Fibroblast of the aortic adventitia (primary cell): ENCODE data around the gene PGK1. TPM values are rescaled to one million over a fixed set of nuclear protein-coding genes. Genes with fewer than 3 reads are reported as not detected.
"Not testable (repeated sequence)": the region's sequence is repeated elsewhere in the genome, so short reads cannot be mapped to it uniquely, and the experiment has no call there.

Experiments used
- DNase-seq: peaks from one replicate; pipeline ENCODE4 v3.0.0-alpha.2; 2010; ENCODE audit warnings: low read depth
- H3K4me3 ChIP-seq: 2 replicates; pipeline ENCODE4 v1.5.1; 2011; ENCODE audit warnings: low read depth, mild to moderate bottlenecking, control low read depth, low read length, moderate library complexity
- total RNA-seq: library from RNA; depleted of rRNA; stranded (reverse); fragments of >200 nt; gene quantifications from 2 replicates; pipeline ENCODE4 v1.2.3, GENCODE V29; 2012; ENCODE audit warnings: low replicate concordance
- TF ChIP-seq, protein P1 (sequence below): IDR thresholded peaks from 2 replicates; pipeline ENCODE4 v1.5.1; 2011; ENCODE audit warnings: mild to moderate bottlenecking, low read length, control low read depth, inconsistent platforms; ENCODE audit not compliant: insufficient read depth

The PGK1 gene
- total RNA-seq, 1 donor: 222 TPM

DNA sequence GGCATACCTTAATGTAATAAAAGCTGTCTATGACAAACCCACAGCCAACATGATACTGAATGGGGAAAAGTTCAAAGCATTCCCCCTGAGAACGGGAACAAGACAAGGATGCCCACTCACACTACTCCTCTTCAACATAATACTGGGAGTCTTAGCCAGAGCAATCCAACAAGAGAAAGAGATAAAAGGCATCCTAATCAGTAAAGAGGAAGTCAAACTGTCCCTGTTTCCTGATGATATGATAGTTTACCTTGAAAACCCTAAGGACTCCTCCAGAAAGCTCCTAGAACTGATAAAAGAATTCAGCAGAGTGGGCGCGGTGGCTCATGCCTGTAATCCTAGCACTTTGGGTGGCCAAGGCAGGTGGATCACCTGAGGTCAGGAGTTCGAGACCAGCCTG is 59.1 kb downstream of the PGK1 start:
- H3K4me3 ChIP-seq, DNase-seq: not testable (repeated sequence)

DNA sequence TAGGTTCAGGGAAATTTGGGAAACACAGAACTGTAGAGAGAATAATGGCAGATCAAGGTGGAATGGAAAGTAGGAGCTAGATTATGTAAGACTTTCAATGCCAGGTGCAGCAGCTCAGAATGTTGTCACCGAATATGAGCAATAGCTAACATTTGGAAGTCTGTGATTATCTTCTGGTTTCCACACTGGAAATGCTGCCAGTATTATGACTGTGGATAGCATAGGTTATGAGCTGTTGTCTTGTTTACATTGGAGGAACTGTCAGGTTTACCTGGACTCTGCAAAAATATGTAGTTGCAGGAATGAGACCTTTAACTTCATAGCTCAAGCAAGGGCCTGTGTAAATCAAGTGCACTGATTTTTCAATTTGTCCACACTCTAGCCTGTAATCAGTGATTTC is 61.4 kb downstream of the PGK1 start:
- TF ChIP-seq, protein P1, sequence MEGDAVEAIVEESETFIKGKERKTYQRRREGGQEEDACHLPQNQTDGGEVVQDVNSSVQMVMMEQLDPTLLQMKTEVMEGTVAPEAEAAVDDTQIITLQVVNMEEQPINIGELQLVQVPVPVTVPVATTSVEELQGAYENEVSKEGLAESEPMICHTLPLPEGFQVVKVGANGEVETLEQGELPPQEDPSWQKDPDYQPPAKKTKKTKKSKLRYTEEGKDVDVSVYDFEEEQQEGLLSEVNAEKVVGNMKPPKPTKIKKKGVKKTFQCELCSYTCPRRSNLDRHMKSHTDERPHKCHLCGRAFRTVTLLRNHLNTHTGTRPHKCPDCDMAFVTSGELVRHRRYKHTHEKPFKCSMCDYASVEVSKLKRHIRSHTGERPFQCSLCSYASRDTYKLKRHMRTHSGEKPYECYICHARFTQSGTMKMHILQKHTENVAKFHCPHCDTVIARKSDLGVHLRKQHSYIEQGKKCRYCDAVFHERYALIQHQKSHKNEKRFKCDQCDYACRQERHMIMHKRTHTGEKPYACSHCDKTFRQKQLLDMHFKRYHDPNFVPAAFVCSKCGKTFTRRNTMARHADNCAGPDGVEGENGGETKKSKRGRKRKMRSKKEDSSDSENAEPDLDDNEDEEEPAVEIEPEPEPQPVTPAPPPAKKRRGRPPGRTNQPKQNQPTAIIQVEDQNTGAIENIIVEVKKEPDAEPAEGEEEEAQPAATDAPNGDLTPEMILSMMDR: no peak

DNA sequence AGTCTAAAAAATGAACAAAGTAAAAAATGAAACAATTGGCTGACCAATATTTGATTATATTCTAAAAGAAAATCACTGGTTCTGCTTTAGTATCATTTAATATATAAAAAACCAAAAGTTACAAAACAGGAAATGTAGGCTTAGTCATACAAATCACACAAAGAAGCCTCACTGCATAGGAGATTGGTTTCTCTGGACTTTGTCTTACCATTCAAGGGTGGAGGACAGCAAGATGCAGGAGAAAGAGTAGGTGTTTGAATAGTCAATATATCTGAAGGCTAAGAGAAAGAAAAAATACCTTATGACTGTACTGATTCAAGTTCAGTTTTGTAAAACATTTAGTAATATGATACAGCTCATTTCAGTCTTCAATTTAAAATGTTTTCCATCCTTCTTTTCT is 64.0 kb downstream of the PGK1 start:
- TF ChIP-seq, protein P1: no peak
- DNase-seq: peak; percentile 16

More for the DNA sequence above, 61.4 kb downstream of the PGK1 start:
- DNase-seq: no peak
- no peak overlapping the region for H3K4me3 ChIP-seq

More for the DNA sequence above, 64.0 kb downstream of the PGK1 start:
- H3K4me3 ChIP-seq: no peak overlapping the region

Other genes with a start within 250 kb of the PGK1 start
- gene MAGT1, start 208.8 kb upstream of the PGK1 start, total RNA-seq: 70.6 and 119 TPM in 2 replicates
- 211 and 396 TPM in 2 replicates for gene COX7B, start 204.8 kb upstream of the PGK1 start, total RNA-seq
- gene ATP7A, start 193.6 kb upstream of the PGK1 start, total RNA-seq: 10.9 and 20.0 TPM in 2 replicates
- not detected in 2 replicates for gene PGAM4, start 134.6 kb upstream of the PGK1 start, total RNA-seq
- 20.8 and 61.5 TPM in 2 replicates for gene TAF9B, start 35.4 kb downstream of the PGK1 start, total RNA-seq
- gene CYSLTR1, start 223.4 kb downstream of the PGK1 start, total RNA-seq: 1.3 TPM in 1 of 2 replicates, not detected in the other